ENCODE measurements around the gene ERN1. TPM values are rescaled to one million over a fixed set of nuclear protein-coding genes. Genes with fewer than 3 reads are reported as not detected.

The ERN1 gene
- total and polyA plus RNA-seq, 2 of the 8 experiments (the other 6 are each of a cell fraction or from before 2014, with no cell fraction given), result 1.8 to 3.9 TPM

DNA sequence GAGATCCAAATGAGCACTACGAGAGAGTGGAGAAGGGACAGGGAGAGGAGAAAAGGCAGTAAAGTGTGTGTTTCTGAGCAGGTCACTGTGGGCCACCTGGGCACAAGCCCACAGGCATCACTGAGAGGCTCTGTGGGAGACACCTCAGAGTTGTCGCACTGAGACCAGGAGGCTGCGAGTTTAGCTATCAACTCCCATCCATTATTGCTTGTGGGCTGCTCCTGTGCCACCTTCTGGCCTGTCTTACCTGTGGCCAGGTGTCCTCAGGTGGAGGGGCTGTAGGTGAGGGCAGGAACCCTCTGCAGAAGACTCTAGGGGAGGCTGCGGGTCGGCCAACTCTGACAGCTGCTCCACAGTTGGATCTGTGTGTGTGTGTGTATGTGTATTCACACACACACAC is 134.3 kb downstream of the ERN1 start (continued):
- no peak for TF ChIP-seq JUN (IDR thresholded peaks at IDR 0.05; ENCODE audit: low read depth, low read length)
- no peak for TF ChIP-seq RNF2 (IDR thresholded peaks at IDR 0.05; ENCODE audit: borderline replicate concordance, low read depth, low read length, missing control alignments, poor library complexity, severe bottlenecking)
